SK-N-MC (cell line): Measurements from ENCODE around the gene FOXF2.

Experiments used
- EZH2 ChIP-seq: fragments of 200-600 bp; sonication (generic); IDR thresholded peaks from one replicate; pipeline ENCODE4 v1.6.1; 2017; ENCODE audit warnings: antibody characterized with exemption
- FOXP2 ChIP-seq: optimal IDR thresholded peaks from 2 replicates; pipeline ENCODE3; 2011; ENCODE audit warnings: mild to moderate bottlenecking, moderate library complexity; ENCODE audit not compliant: insufficient read depth; ENCODE audit errors: extremely low read length, control extremely low read depth
- POLR2AphosphoS5 ChIP-seq: IDR thresholded peaks from 2 replicates; pipeline ENCODE4 v1.6.1; 2012; ENCODE audit warnings: mild to moderate bottlenecking, low read depth, low read length, borderline replicate concordance

DNA sequence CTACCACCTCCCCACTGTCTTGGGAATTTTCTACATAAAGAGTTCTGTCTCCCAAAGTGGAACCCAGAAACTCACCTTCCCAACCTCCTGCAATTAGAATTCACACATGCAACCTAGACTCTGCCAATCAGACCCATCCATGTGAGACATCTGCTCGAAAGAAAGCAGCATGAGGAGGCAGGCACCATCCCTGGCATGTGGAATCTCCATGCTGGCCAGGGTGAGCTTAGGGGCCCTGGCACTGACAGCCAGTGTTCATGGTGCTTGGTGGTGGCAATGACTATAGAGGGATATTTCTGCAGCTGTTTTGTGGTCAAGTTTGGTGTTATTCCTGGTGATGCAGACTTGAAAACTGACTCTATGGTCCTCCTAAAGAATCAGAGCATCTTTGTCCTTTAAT, 17.4 kb upstream of the FOXF2 start:
- TF ChIP-seq EZH2 (no peak), FOXP2 (no peak), POLR2AphosphoS5 (no peak)
